ENCODE data around the gene SPIN3. TPM values are rescaled to one million over a fixed set of nuclear protein-coding genes. Genes with fewer than 3 reads are reported as not detected.

The SPIN3 gene
- total and polyA plus RNA-seq, 2 of the 8 experiments (the other 6 are each of a cell fraction or from before 2014, with no cell fraction given) = 9.1 to 13.3 TPM

DNA sequence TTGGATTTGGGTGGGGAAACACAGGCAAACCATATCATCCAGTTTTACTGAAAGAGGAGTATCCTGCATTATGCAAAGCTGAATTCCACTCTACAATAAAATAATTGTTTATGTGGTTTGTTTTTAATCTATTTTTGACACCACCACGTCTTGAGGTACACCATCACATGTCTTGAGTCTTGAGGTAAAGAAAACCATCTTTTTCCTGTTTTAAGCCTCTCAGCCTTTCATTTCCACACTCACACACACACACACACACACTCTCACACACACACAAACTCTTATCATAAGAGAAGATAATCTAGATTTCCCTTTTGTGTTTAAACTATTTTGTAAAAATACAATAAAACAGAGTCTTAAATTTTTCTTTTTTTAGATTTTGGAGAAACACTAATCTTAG lies 32.0 kb downstream of the SPIN3 start (continued):
- TF ChIP-seq, protein P1, sequence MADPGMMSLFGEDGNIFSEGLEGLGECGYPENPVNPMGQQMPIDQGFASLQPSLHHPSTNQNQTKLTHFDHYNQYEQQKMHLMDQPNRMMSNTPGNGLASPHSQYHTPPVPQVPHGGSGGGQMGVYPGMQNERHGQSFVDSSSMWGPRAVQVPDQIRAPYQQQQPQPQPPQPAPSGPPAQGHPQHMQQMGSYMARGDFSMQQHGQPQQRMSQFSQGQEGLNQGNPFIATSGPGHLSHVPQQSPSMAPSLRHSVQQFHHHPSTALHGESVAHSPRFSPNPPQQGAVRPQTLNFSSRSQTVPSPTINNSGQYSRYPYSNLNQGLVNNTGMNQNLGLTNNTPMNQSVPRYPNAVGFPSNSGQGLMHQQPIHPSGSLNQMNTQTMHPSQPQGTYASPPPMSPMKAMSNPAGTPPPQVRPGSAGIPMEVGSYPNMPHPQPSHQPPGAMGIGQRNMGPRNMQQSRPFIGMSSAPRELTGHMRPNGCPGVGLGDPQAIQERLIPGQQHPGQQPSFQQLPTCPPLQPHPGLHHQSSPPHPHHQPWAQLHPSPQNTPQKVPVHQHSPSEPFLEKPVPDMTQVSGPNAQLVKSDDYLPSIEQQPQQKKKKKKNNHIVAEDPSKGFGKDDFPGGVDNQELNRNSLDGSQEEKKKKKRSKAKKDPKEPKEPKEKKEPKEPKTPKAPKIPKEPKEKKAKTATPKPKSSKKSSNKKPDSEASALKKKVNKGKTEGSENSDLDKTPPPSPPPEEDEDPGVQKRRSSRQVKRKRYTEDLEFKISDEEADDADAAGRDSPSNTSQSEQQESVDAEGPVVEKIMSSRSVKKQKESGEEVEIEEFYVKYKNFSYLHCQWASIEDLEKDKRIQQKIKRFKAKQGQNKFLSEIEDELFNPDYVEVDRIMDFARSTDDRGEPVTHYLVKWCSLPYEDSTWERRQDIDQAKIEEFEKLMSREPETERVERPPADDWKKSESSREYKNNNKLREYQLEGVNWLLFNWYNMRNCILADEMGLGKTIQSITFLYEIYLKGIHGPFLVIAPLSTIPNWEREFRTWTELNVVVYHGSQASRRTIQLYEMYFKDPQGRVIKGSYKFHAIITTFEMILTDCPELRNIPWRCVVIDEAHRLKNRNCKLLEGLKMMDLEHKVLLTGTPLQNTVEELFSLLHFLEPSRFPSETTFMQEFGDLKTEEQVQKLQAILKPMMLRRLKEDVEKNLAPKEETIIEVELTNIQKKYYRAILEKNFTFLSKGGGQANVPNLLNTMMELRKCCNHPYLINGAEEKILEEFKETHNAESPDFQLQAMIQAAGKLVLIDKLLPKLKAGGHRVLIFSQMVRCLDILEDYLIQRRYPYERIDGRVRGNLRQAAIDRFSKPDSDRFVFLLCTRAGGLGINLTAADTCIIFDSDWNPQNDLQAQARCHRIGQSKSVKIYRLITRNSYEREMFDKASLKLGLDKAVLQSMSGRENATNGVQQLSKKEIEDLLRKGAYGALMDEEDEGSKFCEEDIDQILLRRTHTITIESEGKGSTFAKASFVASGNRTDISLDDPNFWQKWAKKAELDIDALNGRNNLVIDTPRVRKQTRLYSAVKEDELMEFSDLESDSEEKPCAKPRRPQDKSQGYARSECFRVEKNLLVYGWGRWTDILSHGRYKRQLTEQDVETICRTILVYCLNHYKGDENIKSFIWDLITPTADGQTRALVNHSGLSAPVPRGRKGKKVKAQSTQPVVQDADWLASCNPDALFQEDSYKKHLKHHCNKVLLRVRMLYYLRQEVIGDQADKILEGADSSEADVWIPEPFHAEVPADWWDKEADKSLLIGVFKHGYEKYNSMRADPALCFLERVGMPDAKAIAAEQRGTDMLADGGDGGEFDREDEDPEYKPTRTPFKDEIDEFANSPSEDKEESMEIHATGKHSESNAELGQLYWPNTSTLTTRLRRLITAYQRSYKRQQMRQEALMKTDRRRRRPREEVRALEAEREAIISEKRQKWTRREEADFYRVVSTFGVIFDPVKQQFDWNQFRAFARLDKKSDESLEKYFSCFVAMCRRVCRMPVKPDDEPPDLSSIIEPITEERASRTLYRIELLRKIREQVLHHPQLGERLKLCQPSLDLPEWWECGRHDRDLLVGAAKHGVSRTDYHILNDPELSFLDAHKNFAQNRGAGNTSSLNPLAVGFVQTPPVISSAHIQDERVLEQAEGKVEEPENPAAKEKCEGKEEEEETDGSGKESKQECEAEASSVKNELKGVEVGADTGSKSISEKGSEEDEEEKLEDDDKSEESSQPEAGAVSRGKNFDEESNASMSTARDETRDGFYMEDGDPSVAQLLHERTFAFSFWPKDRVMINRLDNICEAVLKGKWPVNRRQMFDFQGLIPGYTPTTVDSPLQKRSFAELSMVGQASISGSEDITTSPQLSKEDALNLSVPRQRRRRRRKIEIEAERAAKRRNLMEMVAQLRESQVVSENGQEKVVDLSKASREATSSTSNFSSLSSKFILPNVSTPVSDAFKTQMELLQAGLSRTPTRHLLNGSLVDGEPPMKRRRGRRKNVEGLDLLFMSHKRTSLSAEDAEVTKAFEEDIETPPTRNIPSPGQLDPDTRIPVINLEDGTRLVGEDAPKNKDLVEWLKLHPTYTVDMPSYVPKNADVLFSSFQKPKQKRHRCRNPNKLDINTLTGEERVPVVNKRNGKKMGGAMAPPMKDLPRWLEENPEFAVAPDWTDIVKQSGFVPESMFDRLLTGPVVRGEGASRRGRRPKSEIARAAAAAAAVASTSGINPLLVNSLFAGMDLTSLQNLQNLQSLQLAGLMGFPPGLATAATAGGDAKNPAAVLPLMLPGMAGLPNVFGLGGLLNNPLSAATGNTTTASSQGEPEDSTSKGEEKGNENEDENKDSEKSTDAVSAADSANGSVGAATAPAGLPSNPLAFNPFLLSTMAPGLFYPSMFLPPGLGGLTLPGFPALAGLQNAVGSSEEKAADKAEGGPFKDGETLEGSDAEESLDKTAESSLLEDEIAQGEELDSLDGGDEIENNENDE (IDR thresholded peaks at IDR 0.05; ENCODE audit: insufficient replicate concordance, low read length) = no peak
- no peak for TF ChIP-seq MAFK (IDR thresholded peaks at IDR 0.05; ENCODE audit: low read depth, low read length)
- no peak for TF ChIP-seq RAD21 (IDR thresholded peaks at IDR 0.05 in 1 of 2, conservative IDR thresholded peaks at IDR 0.05 in 1 of 2; ENCODE audit: low read depth in 2 of 2, low read length in 2 of 2)
- TF ChIP-seq, protein P2, sequence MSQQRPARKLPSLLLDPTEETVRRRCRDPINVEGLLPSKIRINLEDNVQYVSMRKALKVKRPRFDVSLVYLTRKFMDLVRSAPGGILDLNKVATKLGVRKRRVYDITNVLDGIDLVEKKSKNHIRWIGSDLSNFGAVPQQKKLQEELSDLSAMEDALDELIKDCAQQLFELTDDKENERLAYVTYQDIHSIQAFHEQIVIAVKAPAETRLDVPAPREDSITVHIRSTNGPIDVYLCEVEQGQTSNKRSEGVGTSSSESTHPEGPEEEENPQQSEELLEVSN (IDR thresholded peaks at IDR 0.05) = no peak
- TF ChIP-seq, protein P3, sequence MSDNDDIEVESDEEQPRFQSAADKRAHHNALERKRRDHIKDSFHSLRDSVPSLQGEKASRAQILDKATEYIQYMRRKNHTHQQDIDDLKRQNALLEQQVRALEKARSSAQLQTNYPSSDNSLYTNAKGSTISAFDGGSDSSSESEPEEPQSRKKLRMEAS (IDR thresholded peaks at IDR 0.05) = no peak
- no peak for TF ChIP-seq TEAD4 (IDR thresholded peaks at IDR 0.05; ENCODE audit: low read depth, low read length)

Measured in H1 (cell line).